CD4-positive, alpha-beta T cell treated with Interleukin-4 for 4 hours (primary cell): ENCODE measurements around the gene LGALS4.
"Not testable (repeated sequence)": the region's sequence is repeated elsewhere in the genome, so short reads cannot be mapped to it uniquely, and the experiment has no call there.

Source experiments
- DNase-seq: peaks from one replicate; pipeline ENCODE4 v3.0.0-alpha.2; 2020

Gene LGALS4

DNA sequence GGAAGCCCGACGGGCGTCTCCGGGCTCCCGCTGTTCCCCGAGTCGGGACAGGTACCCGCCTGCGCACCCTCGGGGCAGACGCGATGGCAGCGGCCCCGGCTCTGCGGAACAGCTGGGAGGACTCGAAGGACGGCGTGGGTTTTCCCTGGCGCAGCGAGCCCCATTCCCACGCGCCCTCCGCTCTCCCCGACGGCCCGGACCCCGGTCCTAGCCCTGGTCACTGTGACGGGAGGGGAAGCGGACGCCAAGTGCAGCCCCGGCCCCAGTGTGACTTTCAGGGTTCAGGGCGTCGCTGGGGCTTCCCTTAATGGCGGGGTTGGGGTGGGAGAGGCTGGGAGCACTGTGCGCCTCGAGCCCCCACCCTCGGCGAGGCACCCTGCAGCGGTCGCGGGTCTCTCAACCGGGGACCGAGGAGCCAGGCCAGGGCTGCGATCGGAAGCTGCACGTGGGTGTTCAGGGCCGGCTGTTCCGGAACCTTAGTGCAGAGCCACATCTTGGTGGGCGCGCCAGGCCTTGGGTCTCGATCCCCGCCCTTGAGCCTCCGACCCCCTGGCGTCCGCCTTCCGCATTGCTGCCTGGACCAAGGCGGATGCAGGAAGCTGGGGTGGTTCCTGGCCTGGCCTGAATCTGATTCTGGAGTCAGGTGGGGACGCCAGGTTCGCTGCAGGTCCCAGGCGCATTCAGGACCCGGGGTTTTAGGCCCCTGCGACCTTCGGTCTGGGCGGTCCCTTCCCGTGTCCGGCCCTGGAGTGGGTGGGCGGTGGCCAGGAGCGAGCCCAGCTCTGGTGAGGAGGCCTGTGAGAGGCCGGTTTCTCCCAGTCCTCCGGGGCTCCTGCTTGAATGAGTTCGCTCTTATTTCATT, 20.3 kb downstream of the LGALS4 start:
- DNase-seq = peak; percentile 12

DNA sequence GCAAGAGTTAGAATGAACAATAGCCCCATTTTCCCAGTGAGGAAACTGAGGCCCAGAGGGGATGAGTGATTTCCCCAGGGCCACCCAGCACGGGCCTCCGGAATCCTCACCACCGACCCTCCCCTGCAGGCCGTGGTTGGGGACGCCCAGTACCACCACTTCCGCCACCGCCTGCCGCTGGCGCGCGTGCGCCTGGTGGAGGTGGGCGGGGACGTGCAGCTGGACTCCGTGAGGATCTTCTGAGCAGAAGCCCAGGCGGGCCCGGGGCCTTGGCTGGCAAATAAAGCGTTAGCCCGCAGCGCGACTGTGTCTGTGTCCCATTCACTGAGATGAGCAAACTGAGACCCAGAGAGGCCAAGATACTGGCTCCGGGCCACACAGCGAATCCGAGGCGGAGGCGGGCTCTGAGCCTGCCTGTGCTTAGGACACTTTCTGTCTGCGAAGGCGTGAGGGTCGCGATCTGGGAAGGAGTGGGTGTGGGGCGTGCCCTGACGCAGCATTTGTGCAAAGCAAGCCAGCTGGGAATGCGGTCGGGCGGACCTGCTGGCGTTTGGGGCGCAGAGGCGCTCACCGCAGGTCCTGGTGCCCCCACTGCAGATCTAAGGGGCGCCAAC, 21.2 kb downstream of the LGALS4 start:
- not testable (repeated sequence) for DNase-seq

DNA sequence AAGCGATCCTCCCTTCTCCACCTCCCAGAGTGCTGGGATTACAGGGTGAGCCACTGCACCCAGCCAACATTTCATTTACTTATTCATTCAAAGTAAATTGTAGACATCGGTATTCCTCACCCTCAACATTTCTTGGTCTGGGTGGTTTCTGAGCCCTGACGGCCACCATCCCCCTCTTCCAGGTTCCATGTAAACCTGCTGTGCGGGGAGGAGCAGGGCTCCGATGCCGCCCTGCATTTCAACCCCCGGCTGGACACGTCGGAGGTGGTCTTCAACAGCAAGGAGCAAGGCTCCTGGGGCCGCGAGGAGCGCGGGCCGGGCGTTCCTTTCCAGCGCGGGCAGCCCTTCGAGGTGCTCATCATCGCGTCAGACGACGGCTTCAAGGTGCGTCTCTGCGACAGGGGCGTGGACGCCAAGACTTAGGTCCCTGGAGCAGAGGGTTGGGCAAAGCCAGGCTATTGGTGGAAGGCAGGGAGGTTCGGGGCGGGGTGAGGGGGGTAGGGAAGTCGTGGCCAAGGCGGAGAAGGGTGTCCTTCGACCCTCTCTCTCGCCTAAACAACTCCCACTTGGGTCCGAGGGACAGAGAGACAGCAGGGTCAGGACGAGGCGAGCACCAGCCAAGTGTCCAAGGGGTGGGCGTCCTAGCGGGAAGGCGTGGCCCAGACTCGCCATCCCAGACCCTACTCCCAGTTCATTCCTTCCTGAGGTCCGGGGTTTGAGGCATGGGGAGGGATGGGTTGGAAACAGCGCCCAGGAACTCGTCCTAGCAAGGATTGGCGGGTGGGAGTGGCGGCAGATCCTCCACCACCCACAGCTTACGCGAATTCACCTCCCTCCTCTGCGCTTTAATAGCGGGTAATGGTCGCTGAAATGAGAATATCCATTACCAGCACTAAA, 22.0 kb downstream of the LGALS4 start:
- DNase-seq = not testable (repeated sequence)

DNA sequence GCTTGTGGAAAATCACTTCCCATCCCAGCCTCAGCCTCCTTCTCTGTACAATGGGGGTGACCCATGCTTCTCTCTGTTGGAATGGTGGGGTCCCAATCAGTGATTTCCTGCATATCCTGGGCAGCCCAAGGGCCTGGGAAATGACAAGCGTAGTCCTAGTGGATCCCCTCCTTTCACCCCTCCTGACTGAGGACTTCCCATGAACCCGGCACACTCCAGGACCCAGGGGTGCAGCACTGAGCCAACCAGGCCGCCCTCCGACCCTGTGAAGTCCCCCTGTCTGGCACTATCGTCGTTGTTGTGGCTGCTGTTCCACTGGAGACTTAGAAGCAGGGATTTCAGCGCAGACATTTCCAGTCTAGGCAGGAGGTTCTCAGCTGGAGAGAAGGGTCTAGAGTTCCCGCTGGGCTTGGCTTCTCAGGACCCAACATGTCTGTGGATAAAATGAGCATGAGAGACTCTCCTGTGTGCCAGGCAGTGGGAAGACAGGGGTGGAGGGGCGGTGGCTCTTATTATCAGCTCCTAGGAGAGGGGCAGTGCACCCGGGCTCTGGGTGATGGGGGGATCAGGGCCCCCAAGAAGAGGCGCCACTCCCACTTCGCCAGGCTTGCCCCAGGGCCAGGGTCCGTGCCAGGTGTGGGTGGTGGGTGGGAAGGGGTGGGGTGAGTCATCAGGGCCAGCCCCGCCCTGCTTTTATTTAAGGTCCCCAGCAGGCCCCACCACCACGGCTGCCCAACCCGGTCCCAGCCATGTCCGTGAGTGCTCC, 24.1 kb downstream of the LGALS4 start, which contains the start of gene LGALS7B:
LGALS7B (plus strand) TSS at position 723 of the 766 bp plus-strand sequence; CDS start at position 750, 27 bp downstream.
- no peak for DNase-seq

DNA sequence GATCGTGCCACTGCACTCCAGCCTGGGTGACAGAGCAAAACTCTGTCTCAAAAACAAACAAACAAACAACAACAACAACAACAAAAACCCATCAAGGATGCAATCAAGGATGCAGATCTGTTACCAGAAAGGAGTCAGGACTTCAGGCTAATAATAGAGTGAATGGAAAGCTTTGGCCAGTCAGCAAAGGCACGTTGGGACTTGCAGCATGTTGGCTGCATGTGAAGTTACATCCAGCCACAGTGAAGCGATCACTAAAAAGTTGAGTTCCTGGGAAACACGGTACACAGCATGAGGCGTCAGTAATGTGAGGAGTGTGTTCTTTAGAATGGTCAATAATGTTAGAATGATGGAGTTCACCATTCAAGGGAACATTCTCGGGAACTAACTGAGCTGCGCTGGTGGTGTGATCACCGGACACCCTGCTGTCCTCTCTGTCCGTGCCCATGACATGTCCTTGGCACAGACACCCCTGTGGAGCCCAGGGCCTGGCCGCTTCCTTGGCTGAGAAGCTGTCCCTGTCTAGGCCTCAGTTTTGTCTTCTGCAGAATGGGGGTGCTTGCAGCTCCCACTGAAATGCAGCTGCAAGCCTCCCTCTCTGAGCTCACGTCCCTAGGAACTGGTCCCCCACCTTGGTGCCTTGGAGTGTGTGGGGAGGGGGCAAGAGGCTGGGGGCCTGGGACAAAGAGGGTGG, 26.0 kb downstream of the LGALS4 start:
- DNase-seq = no peak

DNA sequence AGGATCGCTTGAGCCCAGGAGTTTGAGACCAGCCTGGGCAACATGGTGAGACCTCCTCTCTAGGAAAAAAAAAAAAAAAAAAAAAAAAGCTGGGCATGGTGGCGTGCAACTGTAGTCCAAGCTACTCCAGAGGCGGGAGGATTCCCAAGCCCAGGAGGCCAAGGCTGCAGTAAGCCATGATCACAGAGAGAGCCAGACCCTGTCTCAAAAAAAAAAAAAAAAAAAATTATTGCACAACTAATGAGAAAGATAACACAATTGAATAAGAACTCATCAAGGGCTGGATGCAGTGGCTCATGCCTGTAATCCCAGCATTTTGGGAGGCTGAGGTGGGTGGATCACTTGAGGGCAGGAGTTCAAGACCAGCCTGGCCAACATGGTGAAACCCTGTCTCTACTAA, 26.7 kb downstream of the LGALS4 start:
- DNase-seq = not testable (repeated sequence)

DNA sequence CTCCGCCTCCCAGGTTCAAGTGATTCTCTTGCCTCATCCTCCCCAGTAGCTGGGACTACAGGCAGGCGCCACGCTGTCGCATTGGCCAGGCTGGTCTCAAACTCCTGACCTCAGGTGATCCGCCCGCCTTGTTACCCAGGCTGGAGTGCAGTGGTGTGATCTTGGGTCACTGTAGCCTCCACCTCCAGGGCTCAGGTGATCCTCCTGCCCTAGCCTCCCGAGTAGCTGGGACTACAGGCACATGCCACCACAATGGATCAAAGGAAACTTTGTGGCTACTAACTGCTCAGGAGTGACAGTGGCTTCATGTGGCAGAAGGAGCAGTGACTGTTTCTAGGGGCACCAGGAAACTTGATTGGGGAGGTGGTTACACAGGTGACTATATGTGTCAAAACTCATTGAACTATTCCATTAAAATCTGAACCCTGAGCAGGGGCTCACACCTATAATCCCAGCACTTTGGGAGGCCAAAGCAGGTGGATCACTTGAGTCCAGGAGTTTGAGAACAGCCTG, 27.5 kb downstream of the LGALS4 start:
- DNase-seq = no peak

DNA sequence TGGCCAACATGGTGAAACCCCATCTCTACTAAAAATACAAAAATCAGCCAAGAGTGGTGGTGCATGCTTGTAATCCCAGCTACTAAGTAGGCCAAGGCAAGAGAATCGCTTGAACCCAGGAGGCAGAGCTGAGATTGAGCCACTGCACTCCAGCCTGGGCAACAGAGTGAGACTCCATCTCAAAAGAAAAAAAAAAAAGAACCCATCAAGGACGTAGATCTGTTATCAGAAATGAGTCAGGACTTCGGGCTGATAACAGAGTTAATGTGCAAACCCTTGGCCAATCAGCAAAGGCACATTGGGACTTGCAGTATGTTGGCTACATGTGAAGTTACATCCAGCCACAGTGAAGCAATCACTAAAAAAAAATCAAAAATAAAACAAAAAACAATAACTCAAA, 28.5 kb downstream of the LGALS4 start:
- no peak for DNase-seq

DNA sequence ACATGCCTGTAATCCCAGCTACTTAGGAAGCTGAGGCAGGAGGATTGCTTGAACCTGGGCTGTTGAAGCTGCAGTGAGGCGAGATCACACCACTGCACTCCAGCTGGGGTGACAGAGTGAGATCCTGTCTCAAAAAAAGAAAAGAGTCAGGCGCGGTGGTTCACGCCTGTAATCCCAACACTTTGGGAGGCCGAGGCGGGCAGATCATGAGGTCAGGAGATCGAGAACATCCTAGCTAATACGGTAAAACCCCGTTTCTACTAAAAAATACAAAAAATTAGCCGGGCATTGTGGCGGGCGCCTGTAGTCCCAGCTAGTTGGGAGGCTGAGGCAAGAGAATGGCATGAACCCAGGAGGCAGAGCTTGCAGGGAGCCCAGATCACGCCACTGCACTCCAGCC, 30.5 kb downstream of the LGALS4 start:
- not testable (repeated sequence) for DNase-seq

DNA sequence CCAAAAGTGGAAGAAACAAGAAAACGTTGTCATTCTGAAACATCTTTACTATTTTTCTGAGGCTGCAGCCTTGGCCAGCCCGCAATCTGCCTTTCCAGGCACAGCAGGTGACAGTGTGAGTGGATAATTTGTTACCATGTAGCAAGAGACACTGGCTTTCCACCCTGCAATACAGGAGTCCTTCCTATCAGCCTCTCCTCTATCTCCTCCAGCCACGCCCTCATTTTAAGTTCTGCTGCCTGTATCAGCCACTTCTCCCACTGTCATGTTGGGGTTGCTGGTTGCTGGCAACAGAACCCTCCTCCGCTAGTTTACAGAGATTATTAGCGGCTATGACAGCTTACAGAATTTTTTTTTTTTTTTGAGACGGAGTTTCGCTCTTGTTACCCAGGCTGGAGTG, 31.7 kb downstream of the LGALS4 start:
- no peak for DNase-seq

DNA sequence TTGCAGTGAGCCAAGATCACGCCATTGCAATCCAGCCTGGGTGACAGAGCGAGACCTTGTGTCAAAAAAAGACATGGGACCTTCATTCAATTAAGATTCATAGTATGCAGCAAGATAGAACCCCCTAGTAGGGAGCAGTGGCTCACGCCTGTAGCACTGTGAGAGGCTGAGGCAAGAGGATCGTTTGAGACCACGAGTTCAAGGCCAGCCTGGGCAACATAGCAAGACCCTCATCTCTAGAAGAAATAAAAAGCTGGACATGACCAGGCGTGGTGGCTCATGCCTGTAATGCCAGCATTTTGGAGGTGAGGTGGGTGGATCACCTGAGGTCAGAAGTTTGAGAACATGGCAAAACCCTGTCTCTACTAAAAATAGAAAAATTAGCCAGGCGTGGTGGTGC, 32.3 kb downstream of the LGALS4 start:
- DNase-seq = no peak

DNA sequence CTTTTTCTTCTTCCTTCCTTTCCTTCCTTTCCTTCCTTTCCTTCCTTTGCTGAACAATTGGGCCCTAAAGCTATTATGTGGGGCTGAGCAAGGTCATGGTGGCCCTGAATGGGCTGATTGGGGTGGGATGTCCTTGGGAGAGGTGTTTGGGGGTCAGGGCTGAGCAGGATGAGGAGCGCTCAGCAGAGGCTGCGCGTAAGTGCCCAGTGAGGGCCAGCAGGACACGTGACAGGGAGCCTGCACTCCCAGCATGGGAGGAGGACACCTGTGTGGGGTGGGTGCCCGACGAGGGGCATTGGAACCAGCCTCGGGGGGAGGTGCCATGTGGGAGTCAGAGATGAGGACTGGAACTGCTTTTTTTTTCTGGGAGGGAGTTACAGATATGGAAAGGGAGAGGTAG, 34.0 kb downstream of the LGALS4 start:
- DNase-seq = no peak

DNA sequence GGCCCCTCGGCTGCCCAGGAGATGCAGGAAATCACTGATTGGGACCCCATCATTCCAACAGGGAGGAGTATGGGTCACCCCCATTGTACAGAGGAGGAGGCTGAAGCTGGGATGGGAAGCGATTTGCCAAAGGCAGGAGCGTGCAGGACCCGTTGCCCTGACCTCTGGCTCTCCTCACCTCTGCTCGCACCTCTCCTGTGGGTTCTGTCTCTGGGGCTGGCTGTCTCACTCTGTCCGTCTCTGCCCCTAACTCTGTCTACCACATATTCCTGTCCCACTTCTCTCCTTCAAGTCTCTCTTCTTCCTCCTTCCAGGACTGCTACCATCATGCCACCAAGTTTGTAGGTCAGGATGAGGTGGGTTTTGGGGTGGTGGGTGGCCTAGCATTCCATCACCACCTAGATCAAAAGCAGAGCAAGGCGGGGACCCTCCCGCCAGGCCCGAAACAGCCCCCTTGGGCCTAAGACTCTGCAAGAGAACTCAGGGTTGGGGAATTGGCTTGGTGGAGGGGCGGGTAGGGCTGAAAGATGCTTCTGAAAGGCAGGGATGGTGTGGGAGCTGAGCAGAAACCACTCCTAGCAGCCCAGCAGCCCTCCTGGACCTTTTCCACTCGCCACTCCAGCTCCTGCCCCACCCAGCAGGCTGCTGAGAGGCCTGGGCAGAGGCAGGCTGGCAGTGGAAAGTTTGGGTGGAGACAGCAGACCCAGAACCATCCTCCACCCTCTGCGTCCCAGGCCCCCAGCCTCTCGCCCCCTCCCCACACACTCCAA, 38.4 kb downstream of the LGALS4 start:
- no peak for DNase-seq

DNA sequence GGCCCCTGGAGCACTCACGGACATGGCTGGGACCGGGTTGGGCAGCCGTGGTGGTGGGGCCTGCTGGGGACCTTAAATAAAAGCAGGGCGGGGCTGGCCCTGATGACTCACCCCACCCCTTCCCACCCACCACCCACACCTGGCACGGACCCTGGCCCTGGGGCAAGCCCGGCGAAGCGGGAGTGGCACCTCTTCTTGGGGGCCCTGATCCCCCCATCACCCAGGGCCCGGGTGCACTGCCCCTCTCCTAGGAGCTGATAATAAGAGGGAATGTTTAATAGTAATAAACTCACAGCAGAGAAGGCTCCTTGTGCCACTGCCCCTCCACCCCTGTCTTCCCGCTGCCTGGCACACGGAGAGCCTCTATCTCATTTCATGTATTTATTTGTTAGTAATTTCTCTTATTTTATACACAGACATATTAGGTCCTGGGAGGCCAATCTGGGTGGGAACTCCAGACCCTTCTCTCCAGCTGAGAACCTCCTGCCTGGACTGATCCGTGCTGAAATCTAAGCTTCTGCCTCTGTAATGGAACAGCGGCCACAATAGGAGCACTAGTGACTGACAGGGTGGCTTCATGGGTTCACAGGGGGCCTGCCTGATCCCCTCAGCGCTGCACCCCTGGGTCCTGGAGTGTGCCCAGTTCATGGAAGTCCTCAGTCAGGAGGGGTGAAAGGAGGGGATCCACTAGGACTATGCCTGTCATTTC, 39.1 kb downstream of the LGALS4 start, which contains the start of gene LGALS7:
LGALS7 (minus strand) TSS at position 49 of the 709 bp plus-strand sequence; CDS start at position 24, 25 bp downstream.
- no peak for DNase-seq

DNA sequence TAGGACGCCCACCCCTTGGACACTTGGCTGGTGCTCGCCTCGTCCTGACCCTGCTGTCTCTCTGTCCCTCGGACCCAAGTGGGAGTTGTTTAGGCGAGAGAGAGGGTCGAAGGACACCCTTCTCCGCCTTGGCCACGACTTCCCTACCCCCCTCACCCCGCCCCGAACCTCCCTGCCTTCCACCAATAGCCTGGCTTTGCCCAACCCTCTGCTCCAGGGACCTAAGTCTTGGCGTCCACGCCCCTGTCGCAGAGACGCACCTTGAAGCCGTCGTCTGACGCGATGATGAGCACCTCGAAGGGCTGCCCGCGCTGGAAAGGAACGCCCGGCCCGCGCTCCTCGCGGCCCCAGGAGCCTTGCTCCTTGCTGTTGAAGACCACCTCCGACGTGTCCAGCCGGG, 41.2 kb downstream of the LGALS4 start:
- not testable (repeated sequence) for DNase-seq

DNA sequence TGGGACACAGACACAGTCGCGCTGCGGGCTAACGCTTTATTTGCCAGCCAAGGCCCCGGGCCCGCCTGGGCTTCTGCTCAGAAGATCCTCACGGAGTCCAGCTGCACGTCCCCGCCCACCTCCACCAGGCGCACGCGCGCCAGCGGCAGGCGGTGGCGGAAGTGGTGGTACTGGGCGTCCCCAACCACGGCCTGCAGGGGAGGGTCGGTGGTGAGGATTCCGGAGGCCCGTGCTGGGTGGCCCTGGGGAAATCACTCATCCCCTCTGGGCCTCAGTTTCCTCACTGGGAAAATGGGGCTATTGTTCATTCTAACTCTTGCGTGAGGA, 41.8 kb downstream of the LGALS4 start:
- not testable (repeated sequence) for DNase-seq

DNA sequence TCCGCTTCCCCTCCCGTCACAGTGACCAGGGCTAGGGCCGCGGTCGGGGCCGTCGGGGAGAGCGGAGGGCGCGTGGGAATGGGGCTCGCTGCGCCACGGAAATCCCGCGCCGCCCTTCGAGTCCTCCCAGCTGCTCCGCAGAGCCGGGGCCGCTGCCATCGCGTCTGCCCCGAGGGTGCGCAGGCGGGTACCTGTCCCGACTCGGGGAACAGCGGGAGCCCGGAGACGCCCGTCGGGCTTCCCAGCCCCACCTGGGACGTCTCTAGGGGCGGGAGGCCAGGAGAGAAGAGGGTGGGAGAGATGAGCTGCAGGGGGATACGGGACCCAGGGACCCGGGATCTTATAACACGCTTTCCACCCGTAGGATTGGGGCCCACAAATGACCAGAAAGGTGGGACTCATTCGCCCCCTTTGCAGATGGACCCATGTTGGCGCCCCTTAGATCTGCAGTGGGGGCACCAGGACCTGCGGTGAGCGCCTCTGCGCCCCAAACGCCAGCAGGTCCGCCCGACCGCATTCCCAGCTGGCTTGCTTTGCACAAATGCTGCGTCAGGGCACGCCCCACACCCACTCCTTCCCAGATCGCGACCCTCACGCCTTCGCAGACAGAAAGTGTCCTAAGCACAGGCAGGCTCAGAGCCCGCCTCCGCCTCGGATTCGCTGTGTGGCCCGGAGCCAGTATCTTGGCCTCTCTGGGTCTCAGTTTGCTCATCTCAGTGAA, 42.4 kb downstream of the LGALS4 start:
- not testable (repeated sequence) for DNase-seq

DNA sequence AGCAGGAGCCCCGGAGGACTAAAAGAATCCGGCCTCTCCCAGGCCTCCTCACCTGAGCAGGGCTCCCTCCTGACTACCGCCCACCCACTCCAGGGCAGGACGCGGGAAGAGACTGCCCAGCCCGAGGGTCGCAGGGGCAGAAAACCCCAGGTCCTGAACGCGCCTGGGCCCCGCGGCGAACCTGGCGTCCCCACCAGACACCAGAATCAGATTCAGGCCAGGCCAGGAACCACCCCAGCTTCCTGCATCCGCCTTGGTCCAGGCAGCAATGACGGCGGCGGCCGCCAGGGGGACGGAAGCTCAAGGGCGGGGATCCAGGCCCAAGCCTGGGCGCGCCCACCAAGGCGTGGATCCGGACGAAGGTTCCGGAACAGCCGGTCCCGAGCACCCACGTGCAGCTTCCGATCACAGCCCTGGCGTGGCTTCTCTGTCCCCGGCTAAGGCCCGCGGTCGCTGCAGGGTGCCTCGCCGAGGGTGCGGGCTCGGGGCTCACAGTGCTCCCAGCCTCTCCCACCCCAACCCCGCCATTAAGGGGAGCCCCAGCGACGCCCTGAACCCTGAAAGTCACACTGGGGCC, 43.0 kb downstream of the LGALS4 start:
- DNase-seq = peak; percentile 86
